ENCODE data around the gene TFDP1. TPM values are rescaled to one million over a fixed set of nuclear protein-coding genes. Genes with fewer than 3 reads are reported as not detected.
"Not testable (repeated sequence)": the region's sequence is repeated elsewhere in the genome, so short reads cannot be mapped to it uniquely, and the experiment has no call there.

TFDP1 gene
- total and polyA plus RNA-seq, 5 donors from 2014 or later: 31.1 to 64.3 (median 39.8) TPM

GRCh38 chr13:113624640-113625304 lies 40.2 kb downstream of the TFDP1 start:
- H3K27ac Mint-ChIP-seq: peak overlapping the region in 1 of 3 donors; percentile 83
- peaks cover 19% of the 10 kb centered on the region for H3K36me3 Mint-ChIP-seq
- DNase-seq; H3K4me1 ChIP-seq (ENCODE audit: control insufficient read depth, insufficient read depth, low read length, poor library complexity, severe bottlenecking); H3K36me3 ChIP-seq (ENCODE audit: control insufficient read depth, insufficient read depth, low read length); H3K4me3 ChIP-seq (ENCODE audit: low read depth, low read length); ATAC-seq (ENCODE audit: low read depth in 2 of 2); H3K4me1 Mint-ChIP-seq; H3K27me3 Mint-ChIP-seq; H3K9me3 ChIP-seq (ENCODE audit: control insufficient read depth in 2 of 2, low read length in 2 of 2); H3K27ac ChIP-seq (ENCODE audit: insufficient read depth, low read length, poor library complexity, severe bottlenecking); H3K9me3 Mint-ChIP-seq; H3K27me3 ChIP-seq (ENCODE audit: control insufficient read depth, insufficient read depth, low read length); H3K4me3 Mint-ChIP-seq: not testable (repeated sequence)

GRCh38 chr13:113625965-113626721 lies 41.6 kb downstream of the TFDP1 start:
- H3K9me3 ChIP-seq (ENCODE audit: control insufficient read depth in 2 of 2, low read length in 2 of 2): no peaks in the 10 kb centered on the region
- H3K27ac ChIP-seq (ENCODE audit: insufficient read depth, low read length, poor library complexity, severe bottlenecking): no peak overlapping the region
- H3K4me1 Mint-ChIP-seq: peaks cover 0 to 2% (median 0%) of the 10 kb centered on the region in 4 donors
- peaks cover 10% of the 10 kb centered on the region for H3K36me3 ChIP-seq (ENCODE audit: control insufficient read depth, insufficient read depth, low read length)
- H3K4me1 ChIP-seq (ENCODE audit: control insufficient read depth, insufficient read depth, low read length, poor library complexity, severe bottlenecking): no peaks in the 10 kb centered on the region
- no peak overlapping the region for H3K27ac Mint-ChIP-seq
- peaks cover 0 to 3% (median 0%) of the 10 kb centered on the region in 7 donors for H3K9me3 Mint-ChIP-seq
- DNase-seq (no peak), ATAC-seq (ENCODE audit: low read depth in 2 of 2) (no peak)
- H3K36me3 Mint-ChIP-seq: peaks cover 19% of the 10 kb centered on the region
- no peaks in the 10 kb centered on the region for H3K27me3 Mint-ChIP-seq
- no peak overlapping the region for H3K4me3 ChIP-seq (ENCODE audit: low read depth, low read length)
- H3K27me3 ChIP-seq (ENCODE audit: control insufficient read depth, insufficient read depth, low read length): no peaks in the 10 kb centered on the region
- no peak overlapping the region for H3K4me3 Mint-ChIP-seq

DNA sequence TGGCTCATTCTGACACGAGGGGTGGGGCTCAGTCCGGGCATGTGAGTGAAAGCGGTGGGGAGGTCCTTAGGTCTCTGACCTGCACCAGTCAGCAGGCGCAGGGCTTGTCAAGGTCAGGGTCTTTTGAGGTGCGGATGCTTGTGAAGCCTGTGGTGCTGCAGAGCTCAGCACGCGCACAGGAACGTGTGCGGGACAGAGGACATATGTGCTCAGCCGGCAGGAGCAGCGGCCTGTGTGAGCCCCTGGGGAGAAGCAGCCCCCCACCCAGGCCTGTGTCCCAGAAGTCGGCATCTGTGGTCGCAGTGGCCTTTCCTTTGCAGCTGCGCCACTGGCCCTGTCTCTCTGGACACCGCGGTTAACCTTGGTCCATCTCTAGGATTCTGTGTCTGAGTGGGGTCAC lies 42.6 kb downstream of the TFDP1 start:
- DNase-seq (no peak), ATAC-seq (ENCODE audit: low read depth in 2 of 2) (no peak)
- no peaks in the 10 kb centered on the region for H3K27me3 ChIP-seq (ENCODE audit: control insufficient read depth, insufficient read depth, low read length)
- H3K36me3 ChIP-seq (ENCODE audit: control insufficient read depth, insufficient read depth, low read length): peaks cover 19% of the 10 kb centered on the region
- Mint-ChIP-seq H3K36me3 (peaks cover 16% of the 10 kb centered on the region), H3K4me1 (peaks cover 0 to 2% (median 0%) of the 10 kb centered on the region in 4 donors), H3K9me3 (peaks cover 0 to 1% (median 0%) of the 10 kb centered on the region in 7 donors), H3K27me3 (no peaks in the 10 kb centered on the region), H3K27ac (peak overlapping the region in 1 of 3 donors; percentile 41), H3K4me3 (no peak overlapping the region)
- no peak overlapping the region for H3K27ac ChIP-seq (ENCODE audit: insufficient read depth, low read length, poor library complexity, severe bottlenecking)
- no peaks in the 10 kb centered on the region for H3K9me3 ChIP-seq (ENCODE audit: control insufficient read depth in 2 of 2, low read length in 2 of 2)
- no peak overlapping the region for H3K4me3 ChIP-seq (ENCODE audit: low read depth, low read length)
- H3K4me1 ChIP-seq (ENCODE audit: control insufficient read depth, insufficient read depth, low read length, poor library complexity, severe bottlenecking): no peaks in the 10 kb centered on the region

GRCh38 chr13:113628291-113629270 lies 44.0 kb downstream of the TFDP1 start:
- Mint-ChIP-seq H3K27ac (peak overlapping the region; percentile 42 to 52 (median 52)), H3K9me3 (peaks cover 0 to 1% (median 0%) of the 10 kb centered on the region in 7 donors), H3K4me3 (no peak overlapping the region), H3K4me1 (peaks cover 0 to 2% (median 0%) of the 10 kb centered on the region in 4 donors), H3K36me3 (peaks cover 9% of the 10 kb centered on the region), H3K27me3 (no peaks in the 10 kb centered on the region)
- H3K9me3 ChIP-seq (ENCODE audit: control insufficient read depth in 2 of 2, low read length in 2 of 2): no peaks in the 10 kb centered on the region
- no peaks in the 10 kb centered on the region for H3K4me1 ChIP-seq (ENCODE audit: control insufficient read depth, insufficient read depth, low read length, poor library complexity, severe bottlenecking)
- no peak overlapping the region for H3K4me3 ChIP-seq (ENCODE audit: low read depth, low read length)
- H3K27ac ChIP-seq (ENCODE audit: insufficient read depth, low read length, poor library complexity, severe bottlenecking): no peak overlapping the region
- DNase-seq (no peak), ATAC-seq (ENCODE audit: low read depth in 2 of 2) (no peak)
- H3K27me3 ChIP-seq (ENCODE audit: control insufficient read depth, insufficient read depth, low read length): no peaks in the 10 kb centered on the region
- H3K36me3 ChIP-seq (ENCODE audit: control insufficient read depth, insufficient read depth, low read length): peaks cover 23% of the 10 kb centered on the region

GRCh38 chr13:113629866-113630265 lies 45.3 kb downstream of the TFDP1 start:
- DNase-seq (no peak), ATAC-seq (ENCODE audit: low read depth in 2 of 2) (no peak)
- H3K4me3 Mint-ChIP-seq: no peak overlapping the region
- peaks cover 0 to 11% (median 2%) of the 10 kb centered on the region in 4 donors for H3K4me1 Mint-ChIP-seq
- no peak overlapping the region for H3K27ac Mint-ChIP-seq
- H3K27ac ChIP-seq (ENCODE audit: insufficient read depth, low read length, poor library complexity, severe bottlenecking): no peak overlapping the region
- H3K27me3 Mint-ChIP-seq: no peaks in the 10 kb centered on the region
- peaks cover 0 to 1% (median 0%) of the 10 kb centered on the region in 7 donors for H3K9me3 Mint-ChIP-seq
- H3K36me3 Mint-ChIP-seq: peaks cover 15% of the 10 kb centered on the region
- H3K4me3 ChIP-seq (ENCODE audit: low read depth, low read length): no peak overlapping the region
- no peaks in the 10 kb centered on the region for H3K9me3 ChIP-seq (ENCODE audit: control insufficient read depth in 2 of 2, low read length in 2 of 2)
- no peaks in the 10 kb centered on the region for H3K4me1 ChIP-seq (ENCODE audit: control insufficient read depth, insufficient read depth, low read length, poor library complexity, severe bottlenecking)
- peaks cover 31% of the 10 kb centered on the region for H3K36me3 ChIP-seq (ENCODE audit: control insufficient read depth, insufficient read depth, low read length)
- no peaks in the 10 kb centered on the region for H3K27me3 ChIP-seq (ENCODE audit: control insufficient read depth, insufficient read depth, low read length)

DNA sequence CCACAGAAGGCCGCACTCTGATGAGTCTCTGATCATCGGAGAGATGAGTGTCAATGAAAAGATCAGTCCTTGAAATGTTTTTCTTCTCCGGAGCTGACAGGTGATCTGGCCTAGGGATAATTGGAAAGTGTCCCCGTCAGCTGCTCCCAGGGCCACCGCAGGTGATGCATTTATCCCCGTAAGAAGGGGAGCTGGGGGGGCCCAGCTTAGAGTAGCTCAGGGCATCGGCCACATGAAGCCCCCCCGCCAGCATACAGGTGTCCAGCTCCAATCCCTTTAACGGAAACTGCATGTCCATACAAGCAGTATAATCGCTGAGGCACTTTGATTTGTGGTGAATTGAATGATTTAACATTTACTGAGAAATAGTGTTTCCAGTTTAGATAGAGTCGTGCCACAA lies 45.7 kb downstream of the TFDP1 start:
- no peak for DNase-seq
- H3K4me3 ChIP-seq (ENCODE audit: low read depth, low read length): no peak overlapping the region
- peaks cover 0 to 1% (median 0%) of the 10 kb centered on the region in 7 donors for H3K9me3 Mint-ChIP-seq
- H3K4me1 ChIP-seq (ENCODE audit: control insufficient read depth, insufficient read depth, low read length, poor library complexity, severe bottlenecking): no peaks in the 10 kb centered on the region
- no peak overlapping the region for H3K27ac ChIP-seq (ENCODE audit: insufficient read depth, low read length, poor library complexity, severe bottlenecking)
- peaks cover 35% of the 10 kb centered on the region for H3K36me3 ChIP-seq (ENCODE audit: control insufficient read depth, insufficient read depth, low read length)
- no peaks in the 10 kb centered on the region for H3K27me3 ChIP-seq (ENCODE audit: control insufficient read depth, insufficient read depth, low read length)
- H3K36me3 Mint-ChIP-seq: peaks cover 16% of the 10 kb centered on the region
- peak overlapping the region in 1 of 3 donors; percentile 71 for H3K27ac Mint-ChIP-seq
- no peaks in the 10 kb centered on the region for H3K9me3 ChIP-seq (ENCODE audit: control insufficient read depth in 2 of 2, low read length in 2 of 2)
- ATAC-seq (ENCODE audit: low read depth in 2 of 2): no peak
- no peak overlapping the region for H3K4me3 Mint-ChIP-seq
- peaks cover 0 to 12% (median 2%) of the 10 kb centered on the region in 4 donors for H3K4me1 Mint-ChIP-seq
- no peaks in the 10 kb centered on the region for H3K27me3 Mint-ChIP-seq

DNA sequence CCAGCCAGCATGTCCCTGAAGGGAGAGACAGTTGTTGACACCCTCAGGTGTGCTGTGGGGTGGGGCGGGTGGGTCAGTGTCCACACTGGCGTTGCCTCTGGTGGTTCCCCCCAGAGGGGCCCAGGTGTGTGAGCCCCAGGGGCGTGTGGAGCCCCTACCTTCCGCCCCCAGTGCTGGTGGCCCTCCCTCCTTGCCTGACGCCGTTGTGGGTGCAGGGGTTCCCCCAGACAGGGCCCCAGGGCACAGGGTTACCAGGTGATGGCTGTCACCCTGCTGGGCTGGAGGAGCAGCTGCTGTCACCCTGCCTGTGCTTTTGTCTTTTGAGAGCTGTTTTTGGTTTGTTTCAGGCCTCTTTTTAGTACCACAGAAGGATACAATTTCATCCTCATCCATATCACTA lies 46.3 kb downstream of the TFDP1 start:
- no peaks in the 10 kb centered on the region for H3K4me1 ChIP-seq (ENCODE audit: control insufficient read depth, insufficient read depth, low read length, poor library complexity, severe bottlenecking)
- H3K36me3 ChIP-seq (ENCODE audit: control insufficient read depth, insufficient read depth, low read length): peaks cover 40% of the 10 kb centered on the region
- peaks cover 0 to 12% (median 2%) of the 10 kb centered on the region in 4 donors for H3K4me1 Mint-ChIP-seq
- peaks cover 16% of the 10 kb centered on the region for H3K36me3 Mint-ChIP-seq
- no peak overlapping the region for H3K4me3 ChIP-seq (ENCODE audit: low read depth, low read length)
- no peak overlapping the region for H3K27ac Mint-ChIP-seq
- H3K9me3 Mint-ChIP-seq: peaks cover 0 to 1% (median 0%) of the 10 kb centered on the region in 7 donors
- H3K4me3 Mint-ChIP-seq: no peak overlapping the region
- no peaks in the 10 kb centered on the region for H3K9me3 ChIP-seq (ENCODE audit: control insufficient read depth in 2 of 2, low read length in 2 of 2)
- H3K27me3 ChIP-seq (ENCODE audit: control insufficient read depth, insufficient read depth, low read length): no peaks in the 10 kb centered on the region
- DNase-seq: no peak
- H3K27ac ChIP-seq (ENCODE audit: insufficient read depth, low read length, poor library complexity, severe bottlenecking): no peak overlapping the region
- no peak for ATAC-seq (ENCODE audit: low read depth in 2 of 2)
- no peaks in the 10 kb centered on the region for H3K27me3 Mint-ChIP-seq

Measured in CD4-positive, CD25-positive, alpha-beta regulatory T cell (primary cell).